H1 (cell line): ENCODE results near the gene NR0B2. TPM values are rescaled to one million over a fixed set of nuclear protein-coding genes. Genes with fewer than 3 reads are reported as not detected.

ENCODE experiments used
- CTCF ChIA-PET: fragments of 300-600 bp; sonication (Branson Sonifier 250); formaldehyde crosslinking; loops from one replicate; lab custom pipeline; 2021; ENCODE audit not compliant: partially characterized antibody; lab: Charles Lee
- POLR2A ChIA-PET: fragments of 300-600 bp; sonication (Branson Sonifier 250); formaldehyde crosslinking; loops from one replicate; lab custom pipeline; 2021; ENCODE audit warnings: inconsistent platforms; ENCODE audit not compliant: partially characterized antibody; lab: Charles Lee
- DNase-seq, 2 experiments: peaks; one replicate each; pipeline versions ENCODE4 v3.0.0 to v3.0.0-alpha.2; 2010 to 2022; ENCODE audit warnings: low spot score in 2 of 2, low read depth in 1 of 2, mixed read lengths in 1 of 2
- FAIRE-seq: peaks from 2 replicates; lab custom pipeline; 2011; peaks lifted over from hg19 to GRCh38; lab: Jason Lieb, UNC
- H2AFZ ChIP-seq: 2 replicates; pipeline ENCODE4 v1.8.1; 2012; ENCODE audit warnings: low read length, inconsistent platforms
- H2AK5ac ChIP-seq: 2 replicates; pipeline ENCODE4 v1.6.1; 2013; ENCODE audit warnings: low read depth, low read length
- H2BK120ac ChIP-seq: replicated peaks from 2 replicates; pipeline ENCODE3; 2013; ENCODE audit warnings: low read depth, low read length, inconsistent platforms
- H2BK12ac ChIP-seq: 2 replicates; pipeline ENCODE4 v1.6.1; 2013; ENCODE audit warnings: low read depth, low read length
- H2BK15ac ChIP-seq: 2 replicates; pipeline ENCODE4 v1.6.1; 2013; ENCODE audit warnings: low read length
- H2BK20ac ChIP-seq: 2 replicates; pipeline ENCODE4 v1.6.1; 2013; ENCODE audit warnings: low read length
- H2BK5ac ChIP-seq: 2 replicates; pipeline ENCODE4 v1.6.1; 2013; ENCODE audit warnings: low read depth, low read length
- H3K14ac ChIP-seq: 2 replicates; pipeline ENCODE4 v1.6.1; 2013; ENCODE audit warnings: inconsistent platforms; ENCODE audit not compliant: insufficient read length
- H3K18ac ChIP-seq: 2 replicates; pipeline ENCODE4 v1.6.1; 2013; ENCODE audit warnings: low read length; ENCODE audit errors: extremely low read depth
- H3K23ac ChIP-seq: 2 replicates; pipeline ENCODE4 v1.6.1; 2013; ENCODE audit warnings: inconsistent platforms; ENCODE audit not compliant: insufficient read length
- H3K23me2 ChIP-seq: 2 replicates; pipeline ENCODE4 v1.6.1; 2013; ENCODE audit warnings: low read depth, low read length
- H3K27ac ChIP-seq: 2 replicates; pipeline ENCODE4 v1.6.1; 2011; ENCODE audit warnings: low read depth, low read length, inconsistent platforms
- H3K27me3 ChIP-seq, 4 experiments: replicated peaks in 1 of 4; 1 replicate in 1 of 4; 2 replicates in 3 of 4; pipeline versions ENCODE4 v1.6.1 to v1.8.1; 2011 to 2013; ENCODE audit warnings: low read length in 3 of 4, mild to moderate bottlenecking in 3 of 4, inconsistent platforms in 2 of 4, mixed read lengths in 2 of 4, moderate library complexity in 1 of 4; ENCODE audit not compliant: control insufficient read depth in 3 of 4, insufficient read depth in 3 of 4; ENCODE audit errors: extremely low read depth in 1 of 4
- H3K36me3 ChIP-seq, 4 experiments: 2 replicates each; pipeline versions ENCODE4 v1.6.1 to v1.8.1; 2011 to 2013; ENCODE audit warnings: mild to moderate bottlenecking in 4 of 4, low read length in 3 of 4, moderate library complexity in 2 of 4, control low read depth in 1 of 4, inconsistent platforms in 1 of 4; ENCODE audit not compliant: insufficient read depth in 4 of 4, control insufficient read depth in 2 of 4
- H3K4ac ChIP-seq: replicated peaks from 2 replicates; pipeline ENCODE3; 2013; ENCODE audit warnings: low read length, low read depth, mixed read lengths, inconsistent platforms; ENCODE audit not compliant: insufficient read length
- H3K4me1 ChIP-seq, 4 experiments: replicated peaks in 1 of 4; 1 replicate in 1 of 4; 2 replicates in 3 of 4; pipeline versions ENCODE4 v1.6.1 to v1.8.1; 2011 to 2013; ENCODE audit warnings: low read length in 3 of 4, inconsistent platforms in 2 of 4, mixed read lengths in 1 of 4; ENCODE audit not compliant: insufficient read depth in 4 of 4, control insufficient read depth in 3 of 4
- H3K4me2 ChIP-seq, 2 experiments: 2 replicates each; pipeline versions ENCODE4 v1.6.1 to v1.8.1; 2011 to 2013; ENCODE audit warnings: low read depth in 2 of 2, low read length in 2 of 2, control low read depth in 1 of 2, inconsistent platforms in 1 of 2, mild to moderate bottlenecking in 1 of 2; ENCODE audit not compliant: insufficient read depth in 1 of 2
- H3K4me3 ChIP-seq, 4 experiments: fragments of 200-600, 300-600 bp in 1 of 4; sonication (generic), shearing (Covaris generic), sonication (Bioruptor Twin) in 1 of 4; 2 replicates each; pipeline versions ENCODE4 v1.5.1 to v1.8.1; 2011 to 2016; ENCODE audit warnings: low read length in 4 of 4, low read depth in 3 of 4, control low read depth in 2 of 4, inconsistent platforms in 2 of 4, mild to moderate bottlenecking in 2 of 4, mixed read lengths in 1 of 4, moderate library complexity in 1 of 4; ENCODE audit not compliant: insufficient read depth in 2 of 4; ENCODE audit errors: extremely low read depth in 1 of 4
- H3K56ac ChIP-seq: replicated peaks from 2 replicates; pipeline ENCODE3; 2013; ENCODE audit warnings: low read depth, mild to moderate bottlenecking, mixed read lengths, low read length, inconsistent platforms; ENCODE audit not compliant: insufficient read length
- H3K79me1 ChIP-seq: 2 replicates; pipeline ENCODE4 v1.6.1; 2013; ENCODE audit warnings: low read depth, low read length, control low read depth
- H3K79me2 ChIP-seq, 2 experiments: 2 replicates each; pipeline versions ENCODE4 v1.6.1 to v1.8.1; 2012 to 2013; ENCODE audit warnings: low read length in 2 of 2, mild to moderate bottlenecking in 2 of 2, inconsistent platforms in 1 of 2; ENCODE audit not compliant: insufficient read depth in 2 of 2, control insufficient read depth in 1 of 2
- H3K9ac ChIP-seq, 4 experiments: replicated peaks in 1 of 4; 1 replicate in 1 of 4; 2 replicates in 3 of 4; pipeline versions ENCODE4 v1.6.1 to v1.8.1; 2011 to 2013; ENCODE audit warnings: low read depth in 3 of 4, low read length in 3 of 4, control low read depth in 2 of 4, mild to moderate bottlenecking in 2 of 4, moderate library complexity in 2 of 4, inconsistent platforms in 1 of 4; ENCODE audit errors: extremely low read depth in 1 of 4
- H3K9me3 ChIP-seq, 2 experiments: 2 replicates each; pipeline versions ENCODE4 v1.6.1 to v1.8.1; 2012 to 2013; ENCODE audit warnings: mild to moderate bottlenecking in 2 of 2, moderate library complexity in 2 of 2, control low read depth in 1 of 2, inconsistent platforms in 1 of 2, low read depth in 1 of 2, low read length in 1 of 2, mixed read lengths in 1 of 2; ENCODE audit not compliant: insufficient read depth in 2 of 2
- H4K20me1 ChIP-seq, 2 experiments: replicated peaks in 1 of 2; 2 replicates each; pipeline versions ENCODE3 to v1.8.1; 2011 to 2013; ENCODE audit warnings: inconsistent platforms in 2 of 2, low read length in 2 of 2, mild to moderate bottlenecking in 1 of 2; ENCODE audit not compliant: insufficient read depth in 2 of 2, control insufficient read depth in 1 of 2
- H4K5ac ChIP-seq: 2 replicates; pipeline ENCODE4 v1.6.1; 2013; ENCODE audit warnings: low read length, low read depth, mixed read lengths, inconsistent platforms; ENCODE audit not compliant: insufficient read length
- H4K8ac ChIP-seq: 2 replicates; pipeline ENCODE4 v1.8.0; 2013; ENCODE audit warnings: mild to moderate bottlenecking, moderate library complexity, low read length, inconsistent platforms; ENCODE audit not compliant: insufficient read depth; ENCODE audit errors: extremely low read depth
- H4K91ac ChIP-seq: replicated peaks from 2 replicates; pipeline ENCODE3; 2013; ENCODE audit warnings: low read length, mixed read lengths, inconsistent platforms; ENCODE audit not compliant: insufficient read length
- ASH2L ChIP-seq: fragments of 200-600, 300-600 bp; sonication (generic); IDR thresholded peaks from one replicate; pipeline ENCODE4 v1.7.1; 2017; ENCODE audit warnings: low read length
- ATF2 ChIP-seq: IDR thresholded peaks from 2 replicates; pipeline ENCODE4 v1.6.1; 2012; ENCODE audit warnings: low read length, inconsistent platforms
- ATF3 ChIP-seq: IDR thresholded peaks from 2 replicates; pipeline ENCODE4 v1.6.1; 2011; ENCODE audit warnings: low read depth, mild to moderate bottlenecking, low read length; ENCODE audit not compliant: insufficient read depth
- CREB1 ChIP-seq: IDR thresholded peaks from 2 replicates; pipeline ENCODE4 v1.6.1; 2012; ENCODE audit warnings: inconsistent platforms
- CTCF ChIP-seq, 3 experiments: IDR thresholded peaks; 1 replicate in 2 of 3; 2 replicates in 1 of 3; pipeline versions ENCODE4 v1.5.1 to v1.6.1; 2011; ENCODE audit warnings: low read length in 3 of 3, mild to moderate bottlenecking in 3 of 3, inconsistent platforms in 2 of 3, low read depth in 1 of 3, moderate library complexity in 1 of 3; ENCODE audit not compliant: insufficient read depth in 1 of 3; ENCODE audit errors: control extremely low read depth in 1 of 3
- POLR2A ChIP-seq, 2 experiments: IDR thresholded peaks; 1 replicate in 1 of 2; 2 replicates in 1 of 2; pipeline ENCODE4 v1.6.1; 2011; ENCODE audit warnings: low read depth in 2 of 2, low read length in 2 of 2, mild to moderate bottlenecking in 2 of 2; ENCODE audit errors: control extremely low read depth in 1 of 2
- POU5F1 ChIP-seq: IDR thresholded peaks from 2 replicates; pipeline ENCODE4 v1.6.1; 2011; ENCODE audit warnings: low read depth, mild to moderate bottlenecking, low read length, moderate library complexity
- SIRT6 ChIP-seq: IDR thresholded peaks from one replicate; pipeline ENCODE4 v1.7.1; 2012; ENCODE audit warnings: low read length, inconsistent platforms
- SP4 ChIP-seq: IDR thresholded peaks from 2 replicates; pipeline ENCODE4 v1.6.1; 2012; ENCODE audit warnings: low read length, inconsistent platforms
- TBP ChIP-seq: IDR thresholded peaks from 2 replicates; pipeline ENCODE4 v1.6.1; 2011; ENCODE audit warnings: low read depth, low read length, improper control_type of control experiment
- WGBS, 2 experiments: shearing (Covaris generic) in 1 of 2; methylation state at CpG; one replicate each; pipeline versions ENCODE4 v1.1.6 to v1.1.7; 2013 to 2015; ENCODE audit warnings: low lambda C conversion rate in 2 of 2, mixed read lengths in 2 of 2, inconsistent platforms in 1 of 2, low coverage in 1 of 2, missing lambda C conversion rate in 1 of 2; ENCODE audit not compliant: insufficient replicate concordance in 2 of 2, insufficient coverage in 1 of 2, insufficient read length in 1 of 2; ENCODE audit errors: extremely low coverage in 1 of 2, missing lambda C conversion rate in 1 of 2; 5-methylcytosine and 5-hydroxymethylcytosine counted together
- polyA plus RNA-seq, 7 experiments: library from polyadenylated mRNA; depleted of rRNA in 3 of 7; stranded (reverse) in 5 of 7; unstranded in 2 of 7; fragments of >200 nt in 5 of 7; fragments of 200-250 nt in 2 of 7; gene quantifications; 1 replicate in 5 of 7; 2 replicates in 1 of 7; 4 replicates in 1 of 7; pipeline versions ENCODE4 v1.2.1 to v1.2.3, GENCODE V29; 2011 to 2013; ENCODE audit warnings: missing spikeins in 2 of 7, mixed read lengths in 2 of 7
- total RNA-seq: library from RNA; stranded (reverse); fragmentation: NEBNext Ultra II Directional; extraction: Animal tissue kit (Norgen Biotek cat#: 25700); gene quantifications from 2 replicates; pipeline ENCODE4 v1.2.1, GENCODE V29; 2021

The NR0B2 gene
- total and polyA plus RNA-seq, 2 of the 8 experiments (the other 6 are each of a cell fraction or from before 2014, with no cell fraction given): not detected

- H4K91ac ChIP-seq: no peak overlapping the region
- H3K4me3 ChIP-seq: no peak overlapping the region
- no peaks in the 10 kb centered on the region for H3K23me2 ChIP-seq
- H3K79me1 ChIP-seq: no peaks in the 10 kb centered on the region
- H4K8ac ChIP-seq: peak overlapping the region; percentile 71; the same call in 1 of the 2 replicates
- peaks cover 19 to 62% (median 42%) of the 10 kb centered on the region in 4 experiments for H3K36me3 ChIP-seq
- WGBS, 2 experiments: 92% methylated on average over 8 of the region's 8 CpGs; no CpG with 5 or more reads in 1 of the 2 experiments
- DNase-seq (no peak), FAIRE-seq (no peak)
- ChIA-PET POLR2A (interaction anchor here (0.8 to 1.5 kb wide), 6 partner anchors 9 to 61 kb away, joined by 3 to 6 read pairs (median 4); partner anchors contain the start of genes KDF1 and NUDC), CTCF (interaction anchor here (1.4 kb wide), 1 partner anchor 23 kb away, joined by 3 read pairs; no protein-coding TSS in a partner anchor)
- no peaks in the 10 kb centered on the region for H3K79me2 ChIP-seq
- no peak overlapping the region for H2BK5ac ChIP-seq
- H3K9me3 ChIP-seq: no peaks in the 10 kb centered on the region
- no peak overlapping the region for H2BK20ac ChIP-seq
- H3K14ac ChIP-seq: no peak overlapping the region
- H2AK5ac ChIP-seq: no peak overlapping the region
- H3K4me2 ChIP-seq: no peak overlapping the region
- no peak overlapping the region for H3K4ac ChIP-seq
- no peak overlapping the region for H2AFZ ChIP-seq
- peaks cover 3 to 6% of the 10 kb centered on the region in 2 experiments for H4K20me1 ChIP-seq
- H2BK12ac ChIP-seq: no peak overlapping the region
- no peak overlapping the region for H3K27ac ChIP-seq
- H2BK120ac ChIP-seq: no peak overlapping the region
- H3K9ac ChIP-seq: no peak overlapping the region
- H2BK15ac ChIP-seq: no peak overlapping the region
- no peaks in the 10 kb centered on the region for H3K4me1 ChIP-seq
- H3K56ac ChIP-seq: no peak overlapping the region
- H3K27me3 ChIP-seq: no peaks in the 10 kb centered on the region
- no peak overlapping the region for H3K18ac ChIP-seq
- no peak overlapping the region for H4K5ac ChIP-seq
- no peak overlapping the region for H3K23ac ChIP-seq
- TF ChIP-seq POLR2A (IDR thresholded peaks at IDR 0.05; ENCODE audit: control extremely low read depth in 1 of 2, low read depth in 2 of 2, low read length in 2 of 2) (no peak), TBP (no peak), CREB1 (no peak), ATF3 (no peak), POU5F1 (no peak), SIRT6 (no peak), ATF2 (no peak), CTCF (IDR thresholded peaks at IDR 0.05; ENCODE audit: control extremely low read depth in 1 of 3, insufficient read depth in 1 of 3, low read depth in 1 of 3, low read length in 3 of 3) (no peak), SP4 (no peak), ASH2L (no peak)
These were observed 32.0 kb upstream of the NR0B2 start for GRCh38 chr1:26945728-26946127.
